ENCODE measurements around the gene LMF1.

LMF1 gene

GRCh38 chr16:986411-986810 lies 15.6 kb upstream of the LMF1 start:
- FAIRE-seq = no peak

DNA sequence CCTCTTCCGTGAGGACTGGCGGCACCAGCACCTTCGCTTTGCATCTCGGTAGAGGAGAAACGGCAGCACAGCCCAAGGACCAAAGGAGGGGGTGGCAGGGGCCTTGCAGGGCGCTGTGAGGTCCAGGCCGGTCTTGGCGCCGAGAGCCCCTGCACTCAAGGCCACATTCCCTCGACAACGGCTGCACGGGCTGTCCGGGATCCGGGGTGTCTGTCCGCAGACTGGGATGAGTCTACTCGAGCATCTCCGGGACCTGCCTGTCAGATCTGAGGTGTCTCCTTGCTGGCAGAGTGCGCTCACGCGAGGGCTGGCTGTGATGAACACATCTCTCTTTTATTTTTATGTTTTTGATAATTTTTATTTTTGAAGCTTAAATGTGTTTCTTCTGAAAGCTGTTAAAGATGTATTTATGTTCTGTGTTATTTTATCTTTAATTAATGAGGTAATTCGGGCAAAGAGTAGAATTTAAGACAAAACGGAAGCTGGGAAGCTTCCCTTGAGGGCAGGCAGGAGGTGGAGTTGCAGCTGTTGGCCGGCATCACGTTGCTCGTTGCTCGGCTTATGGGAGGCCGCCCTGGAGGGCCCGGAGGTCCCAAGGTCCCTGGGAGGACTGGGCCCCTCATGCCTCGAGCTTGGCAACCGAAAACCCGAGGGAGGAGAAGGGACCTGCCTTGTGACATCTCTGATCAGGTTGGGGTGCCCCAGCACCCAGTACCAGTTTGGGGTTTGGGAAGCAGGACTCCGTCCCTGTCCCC lies 15.0 kb upstream of the LMF1 start:
- FAIRE-seq (no peak), DNase-seq (ENCODE audit: insufficient read length, low spot score) (no peak)

More at GRCh38 chr16:986411-986810, 15.6 kb upstream of the LMF1 start:
- no peak for DNase-seq (ENCODE audit: insufficient read length, low spot score)

GRCh38 chr16:984736-985636 lies 14.2 kb upstream of the LMF1 start:
- no peak for FAIRE-seq
- DNase-seq (ENCODE audit: insufficient read length, low spot score) = no peak

GRCh38 chr16:984121-984694 lies 13.4 kb upstream of the LMF1 start:
- FAIRE-seq (no peak), DNase-seq (ENCODE audit: insufficient read length, low spot score) (no peak)

DNA sequence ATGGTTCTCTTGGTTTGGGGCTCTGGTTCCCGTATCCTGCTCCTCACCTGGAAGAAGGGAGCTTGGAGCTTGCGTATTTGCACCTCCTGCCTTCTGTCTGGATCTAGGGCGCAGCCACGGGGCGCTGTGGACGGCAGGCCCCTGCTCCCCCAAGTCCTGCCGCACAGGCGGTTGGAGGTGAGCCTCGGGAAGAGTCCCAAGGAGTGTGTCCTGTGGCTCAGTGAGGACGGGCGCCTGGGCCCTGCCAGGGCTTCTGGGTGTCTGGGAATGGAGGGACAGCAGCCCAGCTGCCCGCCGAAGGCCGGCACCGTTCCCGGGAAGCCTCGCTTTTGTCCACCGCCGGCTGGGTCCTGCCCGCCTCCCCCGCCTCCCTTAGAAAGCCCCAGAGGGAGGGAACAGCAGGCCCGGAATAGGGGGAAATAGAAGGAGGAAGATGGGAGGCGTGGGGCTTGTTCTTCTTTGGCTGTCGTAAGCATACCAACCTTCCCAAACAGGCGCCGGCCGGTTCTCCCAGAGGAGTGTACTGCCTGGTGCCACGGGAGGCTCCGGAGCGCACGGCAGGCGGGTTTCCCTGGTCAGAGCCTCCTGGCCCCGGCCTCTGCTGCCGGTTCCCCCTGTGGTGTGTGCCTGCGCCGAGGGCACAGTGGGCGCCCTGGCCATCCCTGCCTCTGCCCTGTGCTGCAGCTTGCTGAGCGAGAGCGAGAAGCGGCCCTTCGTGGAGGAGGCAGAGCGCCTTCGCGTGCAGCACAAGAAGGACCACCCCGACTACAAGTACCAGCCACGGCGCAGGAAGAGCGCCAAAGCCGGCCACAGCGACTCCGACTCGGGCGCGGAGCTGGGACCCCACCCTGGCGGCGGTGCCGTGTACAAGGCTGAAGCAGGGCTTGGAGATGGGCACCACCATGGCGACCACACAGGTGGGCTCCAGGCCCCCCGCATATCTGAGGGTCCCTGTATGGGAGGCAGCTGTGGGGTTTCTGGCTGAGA lies 12.6 kb upstream of the LMF1 start:
- no peak for FAIRE-seq

DNA sequence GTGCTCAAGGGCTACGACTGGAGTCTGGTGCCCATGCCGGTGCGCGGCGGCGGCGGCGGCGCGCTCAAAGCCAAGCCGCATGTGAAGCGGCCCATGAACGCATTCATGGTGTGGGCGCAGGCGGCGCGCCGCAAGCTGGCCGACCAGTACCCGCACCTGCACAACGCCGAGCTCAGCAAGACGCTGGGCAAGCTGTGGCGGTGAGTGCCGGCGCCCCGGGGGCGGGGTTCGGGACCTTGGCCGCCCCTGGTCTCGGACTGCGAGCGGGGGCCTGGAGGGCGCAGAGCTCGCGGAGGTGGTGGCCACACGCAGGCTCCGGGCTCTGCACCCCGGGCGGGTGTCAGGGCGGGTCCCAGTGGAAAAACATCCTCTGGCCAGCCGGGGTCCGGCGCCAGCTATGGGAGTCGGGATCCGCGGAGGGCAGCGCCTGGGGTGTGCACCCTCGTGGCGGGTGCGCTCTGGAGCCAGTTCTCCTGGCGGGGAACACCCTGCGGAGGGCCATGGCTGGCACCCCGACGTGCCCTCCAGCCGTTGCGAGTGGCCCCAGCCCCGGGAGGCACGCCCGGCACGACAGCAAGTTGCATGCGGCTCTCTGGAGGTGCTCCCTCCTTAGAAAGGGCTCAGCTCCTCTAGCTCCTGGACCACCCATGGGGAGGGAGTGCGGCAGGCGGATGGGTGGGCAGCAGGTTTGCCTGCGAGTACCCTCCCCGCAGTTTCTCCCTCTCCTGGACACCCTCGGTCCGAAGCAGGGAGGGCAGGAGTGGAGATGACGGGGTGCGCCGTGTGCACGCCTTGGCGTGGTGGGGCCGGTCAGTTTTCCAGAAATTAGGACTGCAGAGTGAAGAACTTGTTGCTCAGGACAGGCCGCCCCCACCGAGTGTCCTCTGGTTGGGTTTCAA lies 11.6 kb upstream of the LMF1 start:
- DNase-seq (ENCODE audit: insufficient read length, low spot score) = no peak
- no peak for FAIRE-seq

More for the DNA sequence above, 12.6 kb upstream of the LMF1 start:
- DNase-seq (ENCODE audit: insufficient read length, low spot score) = no peak

- FAIRE-seq (no peak), DNase-seq (ENCODE audit: insufficient read length, low spot score) (no peak)
Observed at GRCh38 chr16:981695-982144, 10.9 kb upstream of the LMF1 start, which contains the start of gene SOX8. TSS of gene SOX8 (plus strand) at chr16:981770. CDS start at chr16:981923, 153 bp downstream.

DNA sequence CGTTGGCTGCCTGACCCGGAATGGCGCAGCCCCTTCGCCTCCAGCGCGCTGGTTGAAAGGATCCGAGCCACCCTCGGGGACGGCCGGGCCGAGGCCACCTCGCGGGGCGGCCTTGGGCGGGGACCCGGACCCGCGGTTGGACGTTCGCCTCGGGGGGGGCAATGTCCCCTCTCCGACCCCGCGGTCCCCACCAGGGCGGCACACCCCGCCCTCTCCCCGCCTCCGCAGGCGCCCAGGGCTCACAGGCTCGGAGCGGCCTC lies 9.7 kb upstream of the LMF1 start:
- no peak for FAIRE-seq

GRCh38 chr16:979859-980594 lies 9.2 kb upstream of the LMF1 start:
- FAIRE-seq = no peak
- no peak for DNase-seq (ENCODE audit: insufficient read length, low spot score)

More for the DNA sequence above, 9.7 kb upstream of the LMF1 start:
- DNase-seq (ENCODE audit: insufficient read length, low spot score) = no peak

GRCh38 chr16:979147-979546 lies 8.4 kb upstream of the LMF1 start:
- FAIRE-seq = no peak
- no peak for DNase-seq (ENCODE audit: insufficient read length, low spot score)

DNA sequence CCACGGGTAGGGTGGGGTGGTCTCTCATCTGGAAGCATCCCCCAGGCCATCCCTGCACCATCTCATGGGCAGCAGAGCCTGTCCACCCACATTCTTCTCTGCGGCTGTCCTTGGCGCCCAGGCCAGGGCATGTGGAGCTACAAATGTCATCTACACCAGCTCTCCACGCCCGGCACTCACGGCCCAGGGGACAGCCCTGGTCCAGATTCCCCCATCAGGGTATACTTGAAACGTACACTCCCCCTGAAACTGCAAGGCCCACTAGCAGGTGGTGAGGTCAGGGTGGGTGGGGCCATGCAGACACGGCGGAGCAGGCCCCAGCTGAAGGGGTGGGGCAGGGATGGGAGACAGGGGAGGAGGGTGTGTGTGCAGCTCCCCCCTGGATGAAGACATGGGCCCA lies 7.6 kb upstream of the LMF1 start:
- FAIRE-seq (no peak), DNase-seq (ENCODE audit: insufficient read length, low spot score) (no peak)

DNA sequence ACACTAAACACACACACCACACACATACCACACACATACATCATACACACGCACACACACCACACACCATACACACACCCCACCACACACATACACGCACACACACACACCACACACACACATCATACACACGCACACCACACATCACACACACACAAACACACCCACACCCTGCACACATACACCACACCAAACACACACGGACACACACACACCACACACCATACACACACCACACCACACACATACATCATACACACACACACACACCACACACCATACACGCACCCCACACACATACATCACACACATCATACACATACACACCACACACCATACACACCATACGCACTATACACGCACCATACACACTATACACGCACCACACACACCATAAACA lies 7.1 kb upstream of the LMF1 start:
- DNase-seq (ENCODE audit: insufficient read length, low spot score) (no peak), FAIRE-seq (peak; percentile 100)

- DNase-seq (ENCODE audit: insufficient read length, low spot score) (no peak), FAIRE-seq (no peak)
Observed at GRCh38 chr16:977081-977701, 6.4 kb upstream of the LMF1 start.

DNA sequence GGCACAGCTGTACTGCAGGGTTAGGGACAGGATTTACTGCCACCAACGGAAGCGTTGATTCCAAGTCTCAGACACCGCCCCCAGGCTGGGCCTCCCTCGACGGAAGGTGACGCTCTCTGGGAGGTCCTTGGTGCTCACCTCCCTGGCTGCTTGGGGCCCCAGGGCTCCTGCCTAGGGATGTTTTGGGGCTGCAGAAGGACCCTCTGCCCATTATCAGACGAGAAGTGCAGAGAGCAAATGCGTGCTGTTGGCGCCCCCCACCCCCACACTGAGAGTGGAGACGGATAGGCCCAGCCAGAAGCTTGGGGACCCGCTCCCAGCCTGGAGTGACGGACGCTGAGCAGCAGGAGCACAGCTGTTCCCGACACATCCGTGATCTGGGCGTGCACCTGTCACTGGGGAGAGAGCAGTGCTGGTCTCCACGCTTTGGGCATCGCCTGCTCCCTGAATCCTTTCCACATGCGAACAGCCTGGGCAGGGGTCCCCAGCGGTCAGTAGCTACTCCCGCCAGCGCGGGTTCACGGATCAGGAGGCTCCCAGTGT lies 5.7 kb upstream of the LMF1 start:
- DNase-seq (ENCODE audit: insufficient read length, low spot score) = no peak
- FAIRE-seq = no peak

- DNase-seq (ENCODE audit: insufficient read length, low spot score) (no peak), FAIRE-seq (no peak)
Observed at GRCh38 chr16:975291-975690, 4.5 kb upstream of the LMF1 start.

DNA sequence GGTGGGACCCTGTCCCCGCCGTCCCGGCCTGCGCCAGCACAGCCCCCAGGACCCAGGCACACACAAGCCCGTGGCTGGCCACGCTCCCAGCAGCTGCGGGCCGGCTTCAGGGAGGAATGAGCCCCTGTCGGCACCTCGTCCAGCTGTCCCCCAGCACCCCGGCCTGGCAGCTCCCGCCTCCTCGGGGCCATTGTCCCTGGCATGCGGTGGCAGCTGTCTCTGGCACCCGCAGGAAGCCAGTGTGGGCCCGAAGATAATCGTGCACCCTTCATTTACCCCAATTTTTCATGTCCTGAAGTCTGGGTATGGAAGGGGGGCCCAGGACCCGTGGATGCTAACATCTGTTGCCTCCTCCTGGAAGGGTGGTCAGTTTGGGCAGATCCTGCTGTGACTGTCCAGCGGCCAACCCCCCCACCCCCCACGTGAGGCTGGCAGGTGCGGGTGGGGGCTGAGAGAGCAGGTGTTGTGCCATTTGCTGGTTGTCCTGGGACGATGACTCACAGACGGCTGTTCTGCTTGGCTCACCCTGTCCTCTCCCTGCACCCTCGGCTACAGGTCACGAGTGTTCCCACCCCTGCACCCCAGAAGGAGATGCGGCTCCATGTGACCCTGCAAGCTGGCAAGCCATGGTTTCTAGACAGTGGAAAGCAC lies 4.0 kb upstream of the LMF1 start:
- DNase-seq (ENCODE audit: insufficient read length, low spot score) (no peak), FAIRE-seq (no peak)

GRCh38 chr16:974001-974601 lies 3.3 kb upstream of the LMF1 start:
- FAIRE-seq (no peak), DNase-seq (ENCODE audit: insufficient read length, low spot score) (no peak)
